Smooth muscle cell (in vitro differentiated cells): ENCODE results near the gene OGDHL. TPM values are rescaled to one million over a fixed set of nuclear protein-coding genes. Genes with fewer than 3 reads are reported as not detected.
"Not testable (repeated sequence)": the region's sequence is repeated elsewhere in the genome, so short reads cannot be mapped to it uniquely, and the experiment has no call there.

ENCODE experiments used
- DNase-seq: peaks from one replicate; lab custom pipeline; 2025; ENCODE audit not compliant: unreplicated experiment; lab: John Stamatoyannopoulos, UW
- H2AFZ ChIP-seq: fragments of 200-600 bp; sonication (generic); 2 replicates; pipeline ENCODE4 v1.6.0; 2016; ENCODE audit warnings: antibody characterized with exemption, low read depth, mild to moderate bottlenecking
- H3F3A ChIP-seq: fragments of 200-600 bp; sonication (generic); 2 replicates; pipeline ENCODE4 v1.6.0; 2017; ENCODE audit warnings: antibody characterized with exemption, low read depth
- H3K27ac ChIP-seq: fragments of 200-600 bp; sonication (generic); 2 replicates; pipeline ENCODE4 v1.5.1; 2016; ENCODE audit warnings: low read depth, mild to moderate bottlenecking
- H3K27me3 ChIP-seq: fragments of 200-600 bp; sonication (generic); 2 replicates; pipeline ENCODE4 v1.6.1; 2016; ENCODE audit warnings: low read depth, mild to moderate bottlenecking
- H3K36me3 ChIP-seq: fragments of 200-600 bp; sonication (generic); 2 replicates; pipeline ENCODE4 v1.5.1; 2016; ENCODE audit warnings: low read depth
- H3K4me1 ChIP-seq: fragments of 200-600 bp; sonication (generic); 2 replicates; pipeline ENCODE4 v1.5.1; 2016; ENCODE audit warnings: low read depth
- H3K4me2 ChIP-seq: fragments of 200-600 bp; sonication (generic); 2 replicates; pipeline ENCODE4 v1.6.0; 2016; ENCODE audit warnings: mild to moderate bottlenecking
- H3K4me3 ChIP-seq: fragments of 200-600 bp; sonication (generic); 2 replicates; pipeline ENCODE4 v1.5.1; 2016; ENCODE audit warnings: mild to moderate bottlenecking
- H3K79me2 ChIP-seq: fragments of 200-600 bp; sonication (generic); 2 replicates; pipeline ENCODE4 v1.6.0; 2016; ENCODE audit warnings: low read depth, mild to moderate bottlenecking
- H3K9ac ChIP-seq: fragments of 200-600 bp; sonication (generic); 2 replicates; pipeline ENCODE4 v1.6.0; 2016; ENCODE audit warnings: low read depth
- H3K9me3 ChIP-seq: fragments of 200-600 bp; sonication (generic); replicated peaks from 2 replicates; pipeline ENCODE4 v1.5.1; 2016; ENCODE audit warnings: low read depth
- H4K20me1 ChIP-seq: fragments of 200-600 bp; sonication (generic); 2 replicates; pipeline ENCODE4 v1.6.0; 2016; ENCODE audit warnings: low read depth
- WGBS: methylation state at CpG from one replicate; pipeline ENCODE4 v1.1.7; 2016; ENCODE audit warnings: low lambda C conversion rate; 5-methylcytosine and 5-hydroxymethylcytosine counted together
- polyA plus RNA-seq: library from polyadenylated mRNA; unstranded; fragments of >200 nt; fragmentation: Nextera tagmentation; extraction: Ambion mirVana; gene quantifications from 2 replicates; pipeline ENCODE4 v1.2.1, GENCODE V29; 2016
- total RNA-seq: library from RNA; depleted of rRNA; stranded (reverse); fragments of >200 nt; gene quantifications from 2 replicates; pipeline ENCODE4 v1.2.3, GENCODE V29; 2014
- TF ChIP-seq, protein P1 (sequence below): fragments of 200-600 bp; sonication (generic); IDR thresholded peaks from 2 replicates; pipeline ENCODE4 v1.5.1; 2017; ENCODE audit warnings: borderline replicate concordance, mild to moderate bottlenecking, antibody characterized with exemption; ENCODE audit not compliant: insufficient read depth, poor library complexity, severe bottlenecking

OGDHL gene
- total and polyA plus RNA-seq, 2 experiments from 2014 or later = 1.3 to 1.7 TPM

DNA sequence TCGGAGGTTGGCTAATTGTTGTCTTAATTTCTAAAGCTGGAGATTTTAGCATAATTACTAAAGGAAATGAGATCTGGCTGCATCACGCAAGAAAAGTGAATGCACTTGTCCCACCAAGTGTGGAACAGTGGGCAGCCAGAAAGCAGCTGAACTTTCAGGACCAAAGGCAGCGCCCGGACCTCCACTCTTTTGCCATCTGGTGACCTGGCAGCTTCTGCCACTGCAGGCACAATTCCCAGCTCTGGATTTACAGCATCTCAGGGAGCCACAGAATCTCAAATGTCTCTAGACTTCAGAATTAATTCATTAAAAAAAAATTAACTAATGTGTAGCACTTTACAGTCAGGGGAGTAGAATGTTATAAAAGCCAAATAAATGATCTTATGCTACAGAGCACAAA is 14.7 kb upstream of the OGDHL start:
- Histone ChIP-seq H3K4me1 (no peaks in the 10 kb centered on the region), H3K9me3 (no peaks in the 10 kb centered on the region), H3K4me3 (no peak overlapping the region), H3K27me3 (no peaks in the 10 kb centered on the region), H3K4me2 (no peak overlapping the region), H3K79me2 (no peaks in the 10 kb centered on the region), H3K9ac (no peak overlapping the region), H4K20me1 (no peaks in the 10 kb centered on the region), H3F3A (no peaks in the 10 kb centered on the region), H2AFZ (no peak overlapping the region), H3K36me3 (no peaks in the 10 kb centered on the region), H3K27ac (no peak overlapping the region)
- TF ChIP-seq, protein P1, sequence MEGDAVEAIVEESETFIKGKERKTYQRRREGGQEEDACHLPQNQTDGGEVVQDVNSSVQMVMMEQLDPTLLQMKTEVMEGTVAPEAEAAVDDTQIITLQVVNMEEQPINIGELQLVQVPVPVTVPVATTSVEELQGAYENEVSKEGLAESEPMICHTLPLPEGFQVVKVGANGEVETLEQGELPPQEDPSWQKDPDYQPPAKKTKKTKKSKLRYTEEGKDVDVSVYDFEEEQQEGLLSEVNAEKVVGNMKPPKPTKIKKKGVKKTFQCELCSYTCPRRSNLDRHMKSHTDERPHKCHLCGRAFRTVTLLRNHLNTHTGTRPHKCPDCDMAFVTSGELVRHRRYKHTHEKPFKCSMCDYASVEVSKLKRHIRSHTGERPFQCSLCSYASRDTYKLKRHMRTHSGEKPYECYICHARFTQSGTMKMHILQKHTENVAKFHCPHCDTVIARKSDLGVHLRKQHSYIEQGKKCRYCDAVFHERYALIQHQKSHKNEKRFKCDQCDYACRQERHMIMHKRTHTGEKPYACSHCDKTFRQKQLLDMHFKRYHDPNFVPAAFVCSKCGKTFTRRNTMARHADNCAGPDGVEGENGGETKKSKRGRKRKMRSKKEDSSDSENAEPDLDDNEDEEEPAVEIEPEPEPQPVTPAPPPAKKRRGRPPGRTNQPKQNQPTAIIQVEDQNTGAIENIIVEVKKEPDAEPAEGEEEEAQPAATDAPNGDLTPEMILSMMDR = no peak
- WGBS = 82% methylated on average over 4 of the region's 4 CpGs
- DNase-seq = no peak

DNA sequence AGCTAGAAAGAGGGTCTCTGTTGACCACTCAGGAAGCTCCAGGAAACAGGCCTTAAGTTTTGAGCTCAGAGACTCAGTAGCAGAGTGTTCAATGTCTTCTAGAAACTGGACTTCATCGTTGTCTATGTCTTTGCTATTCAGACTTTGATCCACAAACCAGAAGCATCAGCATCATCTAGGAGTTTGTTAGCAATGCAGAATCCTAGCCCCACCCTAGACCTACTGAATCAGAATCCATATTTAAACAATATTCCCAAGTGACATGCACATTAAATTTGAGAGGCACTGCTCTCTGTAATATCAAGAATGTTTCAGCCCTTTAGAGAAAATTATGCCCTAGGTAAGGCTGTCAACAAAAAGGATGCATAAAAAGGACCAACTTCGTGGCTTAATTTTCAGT is 12.9 kb upstream of the OGDHL start:
- no peaks in the 10 kb centered on the region for H3F3A ChIP-seq
- H3K27ac ChIP-seq = no peak overlapping the region
- WGBS = 89% methylated on average over 2 of the region's 2 CpGs
- H3K4me3 ChIP-seq = no peak overlapping the region
- no peaks in the 10 kb centered on the region for H3K27me3 ChIP-seq
- H3K9ac ChIP-seq = no peak overlapping the region
- DNase-seq = no peak
- H3K36me3 ChIP-seq = no peaks in the 10 kb centered on the region
- H3K79me2 ChIP-seq = no peaks in the 10 kb centered on the region
- no peaks in the 10 kb centered on the region for H4K20me1 ChIP-seq
- H3K4me1 ChIP-seq = no peaks in the 10 kb centered on the region
- H3K9me3 ChIP-seq = no peaks in the 10 kb centered on the region
- H2AFZ ChIP-seq = no peak overlapping the region
- no peak overlapping the region for H3K4me2 ChIP-seq
- TF ChIP-seq, protein P1 = no peak

DNA sequence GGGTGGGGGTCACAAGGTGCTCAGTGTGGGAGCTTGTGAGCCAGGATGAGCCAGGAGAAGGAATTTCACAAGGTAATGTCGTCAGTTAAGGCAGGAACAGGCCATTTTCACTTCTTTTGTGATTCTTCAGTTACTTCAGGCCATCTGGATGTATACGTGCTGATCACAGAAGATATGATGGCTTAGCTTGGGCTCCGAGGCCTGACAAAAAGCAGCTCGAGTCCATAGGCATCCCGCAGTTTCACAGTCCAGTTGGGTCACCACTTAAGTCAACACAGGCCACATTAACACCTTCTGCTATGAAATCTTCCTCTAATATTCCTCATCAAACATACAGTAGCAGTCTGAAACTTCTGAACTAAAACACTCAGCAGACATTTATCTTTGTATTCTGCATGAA is 10.8 kb upstream of the OGDHL start:
- H3K4me3 ChIP-seq, H3K36me3 ChIP-seq, H4K20me1 ChIP-seq, H3K79me2 ChIP-seq, H3K9me3 ChIP-seq, H3F3A ChIP-seq, H3K4me1 ChIP-seq, H3K27me3 ChIP-seq, H2AFZ ChIP-seq, H3K4me2 ChIP-seq, H3K9ac ChIP-seq, DNase-seq, H3K27ac ChIP-seq: not testable (repeated sequence)
- 38% methylated on average over 5 of the region's 5 CpGs for WGBS

DNA sequence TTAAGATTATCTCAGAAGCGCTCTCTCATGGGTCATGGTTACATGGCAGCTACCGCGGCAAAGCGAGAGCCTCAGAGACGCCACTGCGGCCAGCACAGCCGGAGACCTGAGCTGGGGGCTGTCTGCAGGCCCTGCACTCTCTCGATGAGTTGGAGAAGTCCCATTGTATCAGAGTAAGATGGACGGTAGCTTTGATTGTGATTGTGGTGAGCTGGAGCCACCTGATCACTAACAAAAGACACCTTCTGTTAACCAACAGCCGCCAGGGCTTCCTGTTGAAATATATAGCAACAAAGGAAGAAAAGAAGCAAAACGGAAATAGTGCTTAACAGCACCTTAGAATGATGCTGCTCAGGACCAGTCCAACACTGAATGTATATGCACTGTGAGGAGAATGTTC is 8.9 kb upstream of the OGDHL start:
- peaks cover 17% of the 10 kb centered on the region for H3K27me3 ChIP-seq
- not testable (repeated sequence) for H3K9me3 ChIP-seq, H4K20me1 ChIP-seq, H3K9ac ChIP-seq, H3K36me3 ChIP-seq, H3K4me1 ChIP-seq, H3K79me2 ChIP-seq, H3K4me2 ChIP-seq, H3K27ac ChIP-seq, H3K4me3 ChIP-seq, H3F3A ChIP-seq, DNase-seq, H2AFZ ChIP-seq
- 80% methylated on average over 11 of the region's 11 CpGs for WGBS

DNA sequence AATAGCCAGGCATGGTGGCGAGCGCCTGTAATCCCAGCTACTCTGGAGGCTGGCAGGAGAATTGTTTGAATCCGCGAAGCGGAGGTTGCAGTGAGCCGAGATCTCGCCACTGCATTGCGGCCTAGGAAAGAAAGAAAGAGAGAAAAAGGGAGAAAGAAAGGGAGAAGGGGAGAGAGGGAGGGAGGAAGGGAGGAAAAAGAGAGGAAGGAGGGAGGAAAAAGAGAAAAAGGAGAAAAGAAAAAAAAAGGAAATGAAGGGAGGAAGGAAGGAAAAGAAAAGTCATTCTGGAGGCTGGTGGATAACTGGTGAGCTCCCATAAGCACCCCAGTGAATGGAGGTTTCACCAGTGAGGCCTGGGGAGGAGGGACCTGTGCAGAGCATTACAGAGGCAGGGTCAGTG is 7.6 kb upstream of the OGDHL start:
- Histone ChIP-seq H2AFZ (no peak overlapping the region), H4K20me1 (no peaks in the 10 kb centered on the region), H3F3A (no peaks in the 10 kb centered on the region), H3K4me1 (no peaks in the 10 kb centered on the region), H3K9me3 (no peaks in the 10 kb centered on the region), H3K36me3 (no peaks in the 10 kb centered on the region), H3K4me2 (no peak overlapping the region), H3K4me3 (no peak overlapping the region), H3K79me2 (no peaks in the 10 kb centered on the region), H3K27ac (no peak overlapping the region), H3K9ac (no peak overlapping the region), H3K27me3 (peaks cover 17% of the 10 kb centered on the region)
- TF ChIP-seq, protein P1 = no peak
- WGBS = 96% methylated on average over 8 of the region's 8 CpGs
- DNase-seq = no peak
